ENCODE results near the gene AUNIP. TPM values are rescaled to one million over a fixed set of nuclear protein-coding genes. Genes with fewer than 3 reads are reported as not detected.

Gene AUNIP
- polyA plus RNA-seq, 4 donors = 3.2 to 4.0 (median 3.6) TPM

DNA sequence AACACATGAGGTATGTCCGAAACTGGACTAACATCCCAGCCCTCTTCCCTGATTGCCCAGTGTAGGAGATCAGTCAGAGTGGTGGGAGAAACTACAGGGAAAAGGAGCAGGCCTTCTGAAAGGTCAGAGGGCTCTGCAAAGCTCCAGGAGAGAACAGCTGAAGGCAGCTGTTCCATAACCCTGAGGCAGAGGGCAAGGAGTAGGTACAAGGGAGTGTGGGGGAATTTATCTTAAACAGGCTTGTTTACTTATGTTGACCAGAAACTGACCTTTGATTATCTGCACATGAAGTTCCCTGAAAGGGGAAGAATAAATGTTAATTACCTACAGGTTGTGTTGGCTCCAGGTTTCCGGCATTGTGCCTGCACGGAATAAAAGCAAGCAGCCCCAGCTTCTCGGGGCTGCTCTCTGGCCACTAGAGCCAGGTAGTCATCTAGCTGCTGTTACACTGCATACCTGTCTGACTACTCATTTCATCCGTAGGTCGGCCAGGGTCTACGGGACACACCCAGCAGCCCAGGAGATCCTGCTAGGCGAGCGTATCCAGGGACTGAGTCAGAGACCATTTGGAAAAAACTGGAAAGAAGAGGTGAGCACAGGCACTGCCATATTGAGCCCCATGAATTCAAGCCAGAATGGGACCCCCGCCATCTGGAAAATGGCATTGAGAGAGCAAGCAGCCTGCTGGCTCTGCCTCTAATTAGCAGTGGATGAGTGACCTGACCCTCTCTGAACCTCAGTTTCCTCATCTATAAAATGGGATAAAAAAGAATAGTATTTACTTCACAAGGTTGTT, 31.2 kb upstream of the AUNIP start:
- no peak for DNase-seq (ENCODE audit: low read depth in 4 of 4, low spot score in 2 of 4)

- no peak for DNase-seq (ENCODE audit: low read depth in 4 of 4, low spot score in 2 of 4)
Observed at GRCh38 chr1:25889470-25889869, 30.2 kb upstream of the AUNIP start.

GRCh38 chr1:25888426-25888987, 29.2 kb upstream of the AUNIP start:
- no peak for DNase-seq (ENCODE audit: low read depth in 4 of 4, low spot score in 2 of 4)

DNA sequence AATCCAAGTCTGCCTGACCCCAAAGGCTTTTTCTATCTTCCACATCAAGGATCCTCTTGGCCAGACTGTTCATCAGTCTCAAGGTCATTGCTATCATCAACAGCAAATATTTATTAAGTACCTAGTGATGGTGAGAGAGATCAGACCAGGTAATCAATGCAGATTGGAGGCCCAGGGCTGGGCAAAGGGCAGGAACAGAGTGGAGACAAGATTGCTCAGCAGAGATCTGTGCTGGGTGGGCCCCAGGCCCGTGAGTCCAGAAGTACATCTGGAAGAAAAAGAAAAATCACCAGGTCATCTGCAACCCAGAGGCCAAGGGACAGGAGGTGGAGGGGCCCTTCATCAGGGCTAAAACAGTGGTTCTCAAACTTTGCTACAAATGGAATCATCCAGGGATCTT, 26.3 kb upstream of the AUNIP start:
- no peak for DNase-seq (ENCODE audit: low read depth in 4 of 4, low spot score in 2 of 4)

DNA sequence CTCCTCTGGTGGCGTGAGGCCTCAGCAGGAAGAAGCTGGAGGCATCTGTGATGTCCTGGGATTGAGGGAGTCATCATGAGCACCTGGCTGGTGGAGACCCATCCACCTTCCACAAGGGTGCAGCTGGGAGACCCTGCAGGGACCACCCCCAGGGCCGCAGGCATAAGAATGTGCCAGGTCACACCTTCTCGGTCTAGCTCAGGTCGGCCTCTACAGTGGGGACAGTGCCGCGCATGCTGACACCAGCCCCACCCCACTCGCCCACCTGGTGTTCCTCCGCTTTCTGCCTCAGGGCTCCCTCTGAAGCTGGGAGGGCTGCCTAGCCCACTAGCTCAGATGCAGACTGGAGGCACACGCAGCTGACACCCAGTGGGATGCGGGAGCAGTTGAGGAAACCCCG, 22.0 kb upstream of the AUNIP start:
- DNase-seq (ENCODE audit: low read depth in 4 of 4, low spot score in 2 of 4) = no peak

DNA sequence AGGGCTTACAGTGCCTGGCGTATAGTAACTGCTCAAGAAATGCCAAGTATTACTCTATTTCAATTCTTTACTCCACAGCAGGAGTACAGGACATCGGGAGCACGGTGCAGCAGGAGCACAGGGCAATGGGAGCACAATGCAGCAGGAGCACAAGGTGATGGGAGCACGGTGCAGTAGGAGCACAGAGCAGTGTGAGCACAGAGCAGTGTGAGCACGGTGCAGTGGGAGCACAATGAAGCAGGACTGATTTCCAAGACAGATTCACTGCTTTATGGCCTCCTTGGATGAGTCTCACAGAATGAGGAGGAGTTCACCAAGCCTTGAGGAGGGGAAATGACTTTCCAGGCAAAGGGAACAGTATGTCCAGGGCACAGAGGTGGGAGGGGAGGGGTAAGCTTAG, 21.3 kb upstream of the AUNIP start:
- no peak for DNase-seq (ENCODE audit: low read depth in 4 of 4, low spot score in 2 of 4)

DNA sequence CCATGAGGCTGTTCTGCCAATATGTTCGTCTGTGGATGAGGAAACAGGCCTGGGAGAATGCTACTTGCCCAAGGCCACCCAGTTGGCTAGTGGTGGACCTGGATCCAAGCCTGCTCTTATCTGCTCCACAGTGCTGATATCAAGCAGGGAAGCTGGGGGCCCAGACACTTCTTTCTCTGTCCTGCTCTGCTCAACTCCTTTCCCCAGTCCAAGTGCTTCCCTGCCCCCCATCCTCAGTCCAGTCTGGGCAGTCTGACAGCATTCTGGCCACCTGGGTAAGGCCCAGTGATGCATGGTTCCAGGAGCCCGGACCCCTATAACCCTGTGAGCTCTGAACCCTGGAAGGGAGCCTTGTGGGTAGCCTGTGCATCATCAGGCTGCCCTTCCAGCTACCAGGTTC, 20.4 kb upstream of the AUNIP start:
- no peak for DNase-seq (ENCODE audit: low read depth in 4 of 4, low spot score in 2 of 4)

- no peak for DNase-seq (ENCODE audit: low read depth in 4 of 4, low spot score in 2 of 4)
Observed at GRCh38 chr1:25878690-25879089, 19.4 kb upstream of the AUNIP start.

DNA sequence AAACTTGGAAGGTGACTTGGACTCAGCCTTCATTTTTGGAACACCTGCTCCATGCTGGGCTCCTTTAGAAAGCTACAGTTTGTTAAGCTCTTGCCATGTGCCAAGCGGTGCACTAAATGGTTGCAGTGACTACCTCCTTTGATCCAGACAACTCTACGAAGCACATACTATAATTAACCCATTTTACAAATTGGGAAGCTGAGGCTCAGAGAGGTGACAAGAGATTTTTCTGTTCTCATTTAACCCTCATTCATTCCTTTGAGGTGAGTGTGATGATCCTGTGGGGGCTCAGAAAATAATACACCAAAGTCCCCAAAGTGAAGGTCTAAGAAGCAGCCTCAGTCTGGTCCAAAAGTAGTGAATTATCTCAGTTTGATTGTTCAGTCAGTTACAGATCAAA, 17.9 kb upstream of the AUNIP start:
- DNase-seq (ENCODE audit: low read depth in 4 of 4, low spot score in 2 of 4) = no peak

- no peak for DNase-seq (ENCODE audit: low read depth in 4 of 4, low spot score in 2 of 4)
Observed at GRCh38 chr1:25876693-25877077, 17.4 kb upstream of the AUNIP start.

- DNase-seq (ENCODE audit: low read depth in 4 of 4, low spot score in 2 of 4) = no peak
Observed at GRCh38 chr1:25875856-25876692, 16.8 kb upstream of the AUNIP start.

- peak in 3 of 4 donors; percentile 56 to 72 (median 65) for DNase-seq (ENCODE audit: low read depth in 4 of 4, low spot score in 2 of 4)
Observed at GRCh38 chr1:25875154-25875855, 16.0 kb upstream of the AUNIP start, which contains the start of gene PAQR7. Gene PAQR7, minus strand, starts transcription at chr1:25875708. Its CDS starts 11,869 bp downstream, at chr1:25863839.

DNA sequence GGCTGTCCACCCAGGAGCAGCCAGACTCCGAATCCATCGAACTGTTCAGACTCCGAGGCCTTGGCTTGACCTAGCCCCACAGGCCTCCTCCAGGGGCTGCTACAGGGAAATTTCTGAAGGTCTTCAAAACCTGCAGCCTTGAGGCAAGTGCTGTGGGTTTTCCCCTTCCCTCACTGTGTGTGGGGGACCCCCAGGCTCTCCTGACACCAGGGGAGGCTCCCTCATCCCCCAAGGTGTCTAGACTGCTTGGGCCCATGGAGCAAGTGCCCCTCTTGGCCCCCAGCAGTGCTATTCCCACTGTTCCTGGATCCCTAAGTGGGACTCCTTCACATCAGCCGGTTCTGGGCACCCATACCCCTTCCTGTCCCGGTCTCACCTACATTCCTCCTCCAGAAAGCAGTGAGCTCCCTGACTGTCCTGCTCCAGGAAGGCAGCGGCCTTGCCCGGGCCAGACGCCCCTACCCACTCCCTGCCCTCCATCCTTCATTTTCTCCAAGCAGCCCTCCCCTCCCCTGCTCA, 15.4 kb upstream of the AUNIP start:
- DNase-seq (ENCODE audit: low read depth in 4 of 4, low spot score in 2 of 4) = no peak

DNA sequence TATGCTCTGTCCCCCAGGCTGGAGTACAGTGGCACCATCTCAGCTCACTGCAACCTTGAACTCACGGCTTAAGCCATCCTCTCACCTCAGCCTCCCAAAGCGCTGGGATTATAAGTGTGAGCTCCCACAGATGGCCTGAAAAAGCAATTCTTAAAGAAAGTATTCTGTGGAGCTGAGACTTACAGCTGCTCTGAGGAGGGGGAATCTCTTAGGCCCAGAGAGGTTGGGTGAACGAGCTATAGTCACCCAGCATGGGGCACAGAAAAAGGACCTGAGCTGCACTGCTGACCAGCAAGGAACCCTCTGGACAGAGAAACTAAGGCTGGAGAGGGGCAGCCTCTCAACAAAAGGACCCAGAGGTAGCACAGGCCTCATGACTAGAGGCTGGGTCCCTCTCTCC, 15.0 kb upstream of the AUNIP start:
- DNase-seq (ENCODE audit: low read depth in 4 of 4, low spot score in 2 of 4) = no peak

GRCh38 chr1:25873120-25873519, 13.9 kb upstream of the AUNIP start:
- no peak for DNase-seq (ENCODE audit: low read depth in 4 of 4, low spot score in 2 of 4)

GRCh38 chr1:25872713-25873112, 13.5 kb upstream of the AUNIP start:
- no peak for DNase-seq (ENCODE audit: low read depth in 4 of 4, low spot score in 2 of 4)

GRCh38 chr1:25871704-25872494, 12.6 kb upstream of the AUNIP start:
- no peak for DNase-seq (ENCODE audit: low read depth in 4 of 4, low spot score in 2 of 4)

DNA sequence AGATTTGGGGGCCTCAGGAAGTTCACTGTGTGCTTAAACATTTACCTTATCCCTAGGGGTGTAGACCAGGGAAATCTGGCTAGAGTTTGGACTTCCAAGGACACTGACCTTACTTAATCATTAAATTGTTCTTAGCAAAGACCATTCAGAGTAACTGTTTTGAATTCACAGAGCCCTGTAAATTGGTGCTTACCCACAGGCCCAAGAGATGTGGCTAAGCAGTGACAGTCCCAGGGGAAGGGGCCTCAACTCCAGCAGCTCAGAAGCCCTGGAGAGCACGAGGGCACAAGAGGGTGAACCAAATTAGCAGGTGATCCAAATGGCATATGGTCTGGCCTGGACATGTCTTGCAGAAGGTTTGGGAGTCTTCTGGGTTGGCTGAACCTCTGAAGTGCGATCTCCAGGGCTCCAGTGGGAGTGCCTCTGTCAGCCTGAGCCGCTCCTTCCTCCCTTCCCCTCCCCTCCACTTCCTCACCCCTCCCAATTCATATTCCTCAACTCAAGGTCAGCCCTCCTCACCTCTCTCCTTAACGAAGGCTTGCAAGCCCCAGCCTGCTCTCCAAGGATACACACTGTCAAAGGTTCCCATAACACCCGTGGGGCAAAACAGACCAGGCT, 11.9 kb upstream of the AUNIP start:
- no peak for DNase-seq (ENCODE audit: low read depth in 4 of 4, low spot score in 2 of 4)

GRCh38 chr1:25870614-25871013, 11.4 kb upstream of the AUNIP start:
- DNase-seq (ENCODE audit: low read depth in 4 of 4, low spot score in 2 of 4) = no peak
